ENCODE results near the gene TMEM138. TPM values are rescaled to one million over a fixed set of nuclear protein-coding genes. Genes with fewer than 3 reads are reported as not detected.

The TMEM138 gene
- total RNA-seq, 4 donors from 2014 or later: 9.4 to 18.4 (median 13.9) TPM

GRCh38 chr11:61345954-61346843, 16.0 kb upstream of the TMEM138 start:
- Histone ChIP-seq H3K4me1 (no peaks in the 10 kb centered on the region), H3K9me3 (no peaks in the 10 kb centered on the region), H3K4me3 (no peak overlapping the region), H3K36me3 (peaks cover 0 to 42% of the 10 kb centered on the region in 2 donors), H3K27ac (no peak overlapping the region), H3K27me3 (no peaks in the 10 kb centered on the region)
- intact Hi-C loops (cut with DNase I; ENCODE audit: low total_unique reads): no loop called here
- DNase-seq (no peak), ATAC-seq (no peak)
- in situ Hi-C loops (cut with MboI; ENCODE audit: low sequenced_read_pairs in 4 of 4): no loop called here
- TF ChIP-seq CTCF (IDR thresholded peaks at IDR 0.05 in 4 of 5, conservative IDR thresholded peaks at IDR 0.05 in 1 of 5) (no peak), POLR2A (IDR thresholded peaks at IDR 0.05) (no peak)

- no peak overlapping the region for H3K4me3 ChIP-seq
- in situ Hi-C loops (cut with MboI; ENCODE audit: low sequenced_read_pairs in 4 of 4) (no loop called here), intact Hi-C loops (cut with DNase I; ENCODE audit: low total_unique reads) (no loop called here)
- no peaks in the 10 kb centered on the region for H3K27me3 ChIP-seq
- no peak for TF ChIP-seq CTCF (IDR thresholded peaks at IDR 0.05 in 4 of 5, conservative IDR thresholded peaks at IDR 0.05 in 1 of 5)
- TF ChIP-seq POLR2A (IDR thresholded peaks at IDR 0.05): no peak
- ATAC-seq (no peak), DNase-seq (no peak)
- H3K9me3 ChIP-seq: no peaks in the 10 kb centered on the region
- peaks cover 0 to 50% of the 10 kb centered on the region in 2 donors for H3K36me3 ChIP-seq
- no peaks in the 10 kb centered on the region for H3K4me1 ChIP-seq
- peak overlapping the region in 1 of 4 donors; percentile 18 for H3K27ac ChIP-seq
These were observed 14.2 kb upstream of the TMEM138 start for GRCh38 chr11:61347916-61348461.

GRCh38 chr11:61349189-61349751, 12.9 kb upstream of the TMEM138 start:
- intact Hi-C loops (cut with DNase I; ENCODE audit: low total_unique reads) (no loop called here), in situ Hi-C loops (cut with MboI; ENCODE audit: low sequenced_read_pairs in 4 of 4) (no loop called here)
- Histone ChIP-seq H3K36me3 (peaks cover 0 to 58% of the 10 kb centered on the region in 2 donors), H3K4me1 (no peaks in the 10 kb centered on the region), H3K9me3 (no peaks in the 10 kb centered on the region), H3K27me3 (no peaks in the 10 kb centered on the region), H3K27ac (no peak overlapping the region), H3K4me3 (no peak overlapping the region)
- no peak for ATAC-seq
- TF ChIP-seq CTCF (IDR thresholded peaks at IDR 0.05 in 4 of 5, conservative IDR thresholded peaks at IDR 0.05 in 1 of 5) (no peak), POLR2A (IDR thresholded peaks at IDR 0.05) (no peak)
- no peak for DNase-seq

GRCh38 chr11:61349916-61350315, 12.3 kb upstream of the TMEM138 start:
- no peak for ATAC-seq

More at GRCh38 chr11:61349916-61350315, 12.3 kb upstream of the TMEM138 start:
- no peaks in the 10 kb centered on the region for H3K27me3 ChIP-seq
- no peak overlapping the region for H3K27ac ChIP-seq
- TF ChIP-seq CTCF (IDR thresholded peaks at IDR 0.05 in 4 of 5, conservative IDR thresholded peaks at IDR 0.05 in 1 of 5) (no peak), POLR2A (IDR thresholded peaks at IDR 0.05) (no peak)
- intact Hi-C loops (cut with DNase I; ENCODE audit: low total_unique reads): no loop called here
- in situ Hi-C loops (cut with MboI; ENCODE audit: low sequenced_read_pairs in 4 of 4): no loop called here
- H3K4me1 ChIP-seq: no peaks in the 10 kb centered on the region
- H3K4me3 ChIP-seq: no peak overlapping the region
- H3K36me3 ChIP-seq: peaks cover 0 to 58% of the 10 kb centered on the region in 2 donors
- no peaks in the 10 kb centered on the region for H3K9me3 ChIP-seq
- no peak for DNase-seq

Data from gastrocnemius medialis (tissue), 4 donors.